ENCODE data around the gene TMOD2.

- no peak for TF ChIP-seq TAF1 (IDR thresholded peaks at IDR 0.05; ENCODE audit: low read depth, low read length)
- no peak for TF ChIP-seq POLR2A (IDR thresholded peaks at IDR 0.05; ENCODE audit: low read depth, low read length)
- TF ChIP-seq POLR2AphosphoS5 (IDR thresholded peaks at IDR 0.05; ENCODE audit: low read depth, low read length), result no peak
- TF ChIP-seq SPI1 (IDR thresholded peaks at IDR 0.05; ENCODE audit: low read depth, low read length), result no peak
- no peak for TF ChIP-seq PAX5 (IDR thresholded peaks at IDR 0.05; ENCODE audit: insufficient read depth, low read length, severe bottlenecking)
- no peak for TF ChIP-seq POU2F2 (IDR thresholded peaks at IDR 0.05; ENCODE audit: low read depth, low read length)
Observed at GRCh38 chr15:51718746-51719145, 32.7 kb upstream of the TMOD2 start.

Data from GM12891 (cell line).